ENCODE data around the gene LUC7L. TPM values are rescaled to one million over a fixed set of nuclear protein-coding genes. Genes with fewer than 3 reads are reported as not detected.

Gene LUC7L
- total and polyA plus RNA-seq, 2 of the 8 experiments (the other 6 are each of a cell fraction or from before 2014, with no cell fraction given) = 49.7 to 129 TPM

DNA sequence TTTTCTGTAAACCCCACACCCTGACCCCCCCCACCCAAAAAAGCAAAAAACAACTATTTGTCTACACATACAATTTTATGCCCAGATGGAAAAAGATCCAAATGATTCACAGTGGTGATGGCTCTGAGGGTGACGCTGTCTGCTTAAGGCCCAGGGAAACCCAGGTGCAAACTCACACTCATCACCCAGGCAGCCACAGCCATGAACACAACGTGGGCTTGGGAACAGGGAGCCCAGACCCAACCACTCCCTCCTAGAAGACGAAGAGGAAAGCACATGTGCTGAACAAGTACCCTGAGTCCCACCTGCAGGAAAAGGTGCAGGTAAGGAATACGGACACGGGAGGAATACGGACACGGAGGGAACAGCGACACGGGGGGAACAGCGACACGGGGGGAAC is 43.6 kb downstream of the LUC7L start:
- 97% methylated on average over 9 of the region's 11 CpGs; no CpG with 5 or more reads in 1 of the 2 experiments for WGBS, 2 experiments (ENCODE audit: extremely low coverage in 1 of 2, insufficient coverage in 1 of 2, insufficient read length in 1 of 2, insufficient replicate concordance in 2 of 2, low coverage in 1 of 2, low lambda C conversion rate in 2 of 2, missing lambda C conversion rate in 1 of 2)

More for the DNA sequence above, 43.6 kb downstream of the LUC7L start:
- no peak overlapping the region for H3K14ac ChIP-seq (ENCODE audit: insufficient read length)
- H4K91ac ChIP-seq (replicated peaks; ENCODE audit: insufficient read length, low read length) = no peak overlapping the region
- no peaks in the 10 kb centered on the region; the same call in 1 of the 2 replicates for H3K79me1 ChIP-seq (ENCODE audit: low read depth, low read length)
- no peak overlapping the region for H2AFZ ChIP-seq (ENCODE audit: low read length)
- H4K5ac ChIP-seq (ENCODE audit: insufficient read length, low read depth, low read length) = no peak overlapping the region
- H2BK120ac ChIP-seq (replicated peaks; ENCODE audit: low read depth, low read length) = no peak overlapping the region
- H2BK5ac ChIP-seq (ENCODE audit: low read depth, low read length) = no peak overlapping the region
- no peak overlapping the region for H3K9ac ChIP-seq (replicated peaks in 1 of 4; ENCODE audit: extremely low read depth in 1 of 4, low read depth in 3 of 4, low read length in 3 of 4)
- peaks cover 0 to 5% (median 1%) of the 10 kb centered on the region in 4 experiments; a peak in 4 of 7 replicates for H3K4me1 ChIP-seq (replicated peaks in 1 of 4; ENCODE audit: control insufficient read depth in 3 of 4, insufficient read depth in 4 of 4, low read length in 3 of 4)
- H3K27ac ChIP-seq (ENCODE audit: low read depth, low read length) = no peak overlapping the region
- no peak overlapping the region for H3K56ac ChIP-seq (replicated peaks; ENCODE audit: insufficient read length, low read depth, low read length)
- no peak overlapping the region for H4K8ac ChIP-seq (ENCODE audit: extremely low read depth, insufficient read depth, low read length)
- H2BK20ac ChIP-seq (ENCODE audit: low read length) = no peak overlapping the region
- ChIA-PET POLR2A (ENCODE audit: partially characterized antibody) (interaction anchor here (1.0 kb wide), 1 partner anchor 16 kb away, joined by 4 read pairs; no protein-coding TSS in a partner anchor), CTCF (ENCODE audit: partially characterized antibody) (interaction anchor here (0.9 to 1.2 kb wide), 2 partner anchors 42 to 68 kb away, joined by 3 read pairs; no protein-coding TSS in a partner anchor)
- no peak overlapping the region for H2AK5ac ChIP-seq (ENCODE audit: low read depth, low read length)
- no peak overlapping the region for H3K4ac ChIP-seq (replicated peaks; ENCODE audit: insufficient read length, low read depth, low read length)
- no peak overlapping the region for H2BK12ac ChIP-seq (ENCODE audit: low read depth, low read length)
- peaks cover 4% of the 10 kb centered on the region; the same call in 1 of the 2 replicates for H3K23me2 ChIP-seq (ENCODE audit: low read depth, low read length)
- H3K4me3 ChIP-seq (ENCODE audit: extremely low read depth in 1 of 4, insufficient read depth in 2 of 4, low read depth in 3 of 4, low read length in 4 of 4) = no peak overlapping the region
- H3K18ac ChIP-seq (ENCODE audit: extremely low read depth, low read length) = no peak overlapping the region
- peaks cover 7 to 11% of the 10 kb centered on the region in 2 experiments for H4K20me1 ChIP-seq (replicated peaks in 1 of 2; ENCODE audit: control insufficient read depth in 1 of 2, insufficient read depth in 2 of 2, low read length in 2 of 2)
- H3K27me3 ChIP-seq (replicated peaks in 1 of 4; ENCODE audit: control insufficient read depth in 3 of 4, extremely low read depth in 1 of 4, insufficient read depth in 3 of 4, low read length in 3 of 4) = peaks cover under 1 to 5% (median 4%) of the 10 kb centered on the region in 4 experiments; a peak in 5 of 7 replicates
- peaks cover 17 to 36% (median 31%) of the 10 kb centered on the region in 4 experiments; a peak in 7 of 8 replicates for H3K36me3 ChIP-seq (ENCODE audit: control insufficient read depth in 2 of 4, insufficient read depth in 4 of 4, low read length in 3 of 4)
- FAIRE-seq (no peak), DNase-seq (ENCODE audit: low read depth in 1 of 2, low spot score in 2 of 2) (no peak)
- H3K9me3 ChIP-seq (ENCODE audit: insufficient read depth in 2 of 2, low read depth in 1 of 2, low read length in 1 of 2) = peaks cover 0 to 3% of the 10 kb centered on the region in 2 experiments; a peak in 1 of 4 replicates
- no peak overlapping the region for H2BK15ac ChIP-seq (ENCODE audit: low read length)
- H3K23ac ChIP-seq (ENCODE audit: insufficient read length) = no peak overlapping the region
- H3K79me2 ChIP-seq (ENCODE audit: control insufficient read depth in 1 of 2, insufficient read depth in 2 of 2, low read length in 2 of 2) = no peaks in the 10 kb centered on the region
- H3K4me2 ChIP-seq (ENCODE audit: insufficient read depth in 1 of 2, low read depth in 2 of 2, low read length in 2 of 2) = no peak overlapping the region
- TF ChIP-seq KDM1A (IDR thresholded peaks at IDR 0.05; ENCODE audit: borderline replicate concordance, low read length) (no peak), POLR2AphosphoS5 (IDR thresholded peaks at IDR 0.05; ENCODE audit: low read depth, low read length) (0 out of 2 replicates have a peak, but pooled peaks have one; percentile 6)
